Measurements from ENCODE around the gene TRIM31.

The TRIM31 gene

GRCh38 chr6:30100585-30101443 lies 12.1 kb downstream of the TRIM31 start:
- TF ChIP-seq TEAD4 (IDR thresholded peaks at IDR 0.05) (peak; percentile 68), EGR1 (IDR thresholded peaks at IDR 0.05) (peak; percentile 68; the same call in 1 of the 2 replicates), TCF12 (IDR thresholded peaks at IDR 0.05; ENCODE audit: low read depth) (peak; percentile 89), EP300 (IDR thresholded peaks at IDR 0.05; ENCODE audit: borderline replicate concordance) (no peak), NFIC (IDR thresholded peaks at IDR 0.05) (peak; percentile 50), MAX (IDR thresholded peaks at IDR 0.05) (peak; percentile 67), TAF1 (IDR thresholded peaks at IDR 0.05; ENCODE audit: low read depth) (no peak)

- TF ChIP-seq EP300 (IDR thresholded peaks at IDR 0.05; ENCODE audit: borderline replicate concordance) (no peak), REST (IDR thresholded peaks at IDR 0.05; ENCODE audit: low read depth) (no peak), NFIC (IDR thresholded peaks at IDR 0.05) (no peak), YY1 (IDR thresholded peaks at IDR 0.05; ENCODE audit: low read depth) (no peak), TAF1 (IDR thresholded peaks at IDR 0.05; ENCODE audit: low read depth) (no peak), CEBPB (IDR thresholded peaks at IDR 0.05) (no peak), RAD21 (IDR thresholded peaks at IDR 0.05; ENCODE audit: low read depth) (no peak), FOXM1 (IDR thresholded peaks at IDR 0.05; ENCODE audit: borderline replicate concordance, low read depth) (no peak), MAX (IDR thresholded peaks at IDR 0.05) (no peak), EGR1 (IDR thresholded peaks at IDR 0.05) (no peak), TCF12 (IDR thresholded peaks at IDR 0.05; ENCODE audit: low read depth) (no peak), ZBTB7A (IDR thresholded peaks at IDR 0.05; ENCODE audit: low read depth) (no peak), CREB1 (IDR thresholded peaks at IDR 0.05; ENCODE audit: low read depth) (no peak), TEAD4 (IDR thresholded peaks at IDR 0.05) (no peak), USF1 (IDR thresholded peaks at IDR 0.05) (no peak)
These were observed 12.7 kb downstream of the TRIM31 start for GRCh38 chr6:30100154-30100553.

GRCh38 chr6:30097902-30098768 lies 14.8 kb downstream of the TRIM31 start:
- no peak for TF ChIP-seq MAX (IDR thresholded peaks at IDR 0.05)
- TF ChIP-seq FOXM1 (IDR thresholded peaks at IDR 0.05; ENCODE audit: borderline replicate concordance, low read depth): no peak
- TF ChIP-seq TAF1 (IDR thresholded peaks at IDR 0.05; ENCODE audit: low read depth): no peak
- TF ChIP-seq EGR1 (IDR thresholded peaks at IDR 0.05): no peak
- TF ChIP-seq RAD21 (IDR thresholded peaks at IDR 0.05; ENCODE audit: low read depth): no peak
- TF ChIP-seq CEBPB (IDR thresholded peaks at IDR 0.05): no peak
- TF ChIP-seq TCF12 (IDR thresholded peaks at IDR 0.05; ENCODE audit: low read depth): no peak
- TF ChIP-seq REST (IDR thresholded peaks at IDR 0.05; ENCODE audit: low read depth): no peak
- no peak for TF ChIP-seq CREB1 (IDR thresholded peaks at IDR 0.05; ENCODE audit: low read depth)
- TF ChIP-seq EP300 (IDR thresholded peaks at IDR 0.05; ENCODE audit: borderline replicate concordance): no peak
- TF ChIP-seq YY1 (IDR thresholded peaks at IDR 0.05; ENCODE audit: low read depth): no peak
- no peak for TF ChIP-seq USF1 (IDR thresholded peaks at IDR 0.05)

GRCh38 chr6:30096829-30097228 lies 16.1 kb downstream of the TRIM31 start:
- TF ChIP-seq CEBPB (IDR thresholded peaks at IDR 0.05): no peak
- TF ChIP-seq REST (IDR thresholded peaks at IDR 0.05; ENCODE audit: low read depth): no peak
- no peak for TF ChIP-seq ZBTB7A (IDR thresholded peaks at IDR 0.05; ENCODE audit: low read depth)
- TF ChIP-seq EGR1 (IDR thresholded peaks at IDR 0.05): no peak
- TF ChIP-seq CREB1 (IDR thresholded peaks at IDR 0.05; ENCODE audit: low read depth): no peak
- TF ChIP-seq TCF12 (IDR thresholded peaks at IDR 0.05; ENCODE audit: low read depth): no peak
- no peak for TF ChIP-seq FOXM1 (IDR thresholded peaks at IDR 0.05; ENCODE audit: borderline replicate concordance, low read depth)
- no peak for TF ChIP-seq TAF1 (IDR thresholded peaks at IDR 0.05; ENCODE audit: low read depth)
- no peak for TF ChIP-seq MAX (IDR thresholded peaks at IDR 0.05)
- no peak for TF ChIP-seq NFIC (IDR thresholded peaks at IDR 0.05)
- no peak for TF ChIP-seq TEAD4 (IDR thresholded peaks at IDR 0.05)
- TF ChIP-seq USF1 (IDR thresholded peaks at IDR 0.05): no peak
- no peak for TF ChIP-seq YY1 (IDR thresholded peaks at IDR 0.05; ENCODE audit: low read depth)
- no peak for TF ChIP-seq RAD21 (IDR thresholded peaks at IDR 0.05; ENCODE audit: low read depth)
- TF ChIP-seq EP300 (IDR thresholded peaks at IDR 0.05; ENCODE audit: borderline replicate concordance): no peak
